Measurements from ENCODE around the gene OSBP2.

OSBP2 gene

DNA sequence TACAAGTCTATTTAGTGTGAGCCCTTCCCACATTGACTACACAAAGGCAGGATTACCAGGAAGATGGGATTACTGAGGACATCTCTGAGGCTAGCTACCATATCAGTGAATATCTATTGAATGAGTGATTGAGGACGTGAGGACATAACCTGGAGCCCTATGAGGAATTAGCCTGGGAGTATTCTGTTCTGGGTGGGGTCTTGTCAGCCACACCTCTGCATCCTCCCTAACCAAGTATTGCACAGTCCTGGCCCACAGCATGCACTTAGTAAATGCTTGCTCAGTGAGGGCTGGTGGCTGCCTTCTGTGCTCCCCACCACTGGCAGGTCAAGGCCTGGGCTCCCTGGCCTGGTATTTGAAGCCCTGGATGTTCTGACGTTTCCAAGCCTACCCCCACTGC lies 41.8 kb upstream of the OSBP2 start:
- TF ChIP-seq, protein P1, sequence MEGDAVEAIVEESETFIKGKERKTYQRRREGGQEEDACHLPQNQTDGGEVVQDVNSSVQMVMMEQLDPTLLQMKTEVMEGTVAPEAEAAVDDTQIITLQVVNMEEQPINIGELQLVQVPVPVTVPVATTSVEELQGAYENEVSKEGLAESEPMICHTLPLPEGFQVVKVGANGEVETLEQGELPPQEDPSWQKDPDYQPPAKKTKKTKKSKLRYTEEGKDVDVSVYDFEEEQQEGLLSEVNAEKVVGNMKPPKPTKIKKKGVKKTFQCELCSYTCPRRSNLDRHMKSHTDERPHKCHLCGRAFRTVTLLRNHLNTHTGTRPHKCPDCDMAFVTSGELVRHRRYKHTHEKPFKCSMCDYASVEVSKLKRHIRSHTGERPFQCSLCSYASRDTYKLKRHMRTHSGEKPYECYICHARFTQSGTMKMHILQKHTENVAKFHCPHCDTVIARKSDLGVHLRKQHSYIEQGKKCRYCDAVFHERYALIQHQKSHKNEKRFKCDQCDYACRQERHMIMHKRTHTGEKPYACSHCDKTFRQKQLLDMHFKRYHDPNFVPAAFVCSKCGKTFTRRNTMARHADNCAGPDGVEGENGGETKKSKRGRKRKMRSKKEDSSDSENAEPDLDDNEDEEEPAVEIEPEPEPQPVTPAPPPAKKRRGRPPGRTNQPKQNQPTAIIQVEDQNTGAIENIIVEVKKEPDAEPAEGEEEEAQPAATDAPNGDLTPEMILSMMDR (IDR thresholded peaks at IDR 0.05; ENCODE audit: borderline replicate concordance, insufficient read depth, low read depth, low read length): no peak

DNA sequence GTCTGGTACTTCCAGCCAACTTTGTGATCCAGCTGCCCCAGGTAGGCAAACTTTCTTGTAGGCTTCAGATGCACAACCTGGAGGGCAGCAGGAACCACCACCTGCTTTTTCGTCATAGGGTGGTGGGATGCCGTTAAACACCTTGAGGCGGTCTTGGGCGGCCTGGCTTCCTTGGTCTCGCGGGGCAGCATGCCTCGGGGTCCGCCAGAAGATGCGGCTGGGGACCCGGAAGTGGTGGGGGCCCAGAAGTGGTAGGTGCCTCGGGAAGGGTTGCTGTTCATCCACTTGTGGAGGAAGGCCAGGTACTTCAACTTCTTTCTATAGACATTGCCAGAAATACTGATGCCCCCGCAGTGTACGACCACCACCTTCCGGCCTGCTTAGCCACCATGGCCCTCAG lies 40.3 kb upstream of the OSBP2 start:
- H3K4me3 ChIP-seq (ENCODE audit: low read depth, low read length): no peak overlapping the region
- TF ChIP-seq, protein P1 (IDR thresholded peaks at IDR 0.05; ENCODE audit: borderline replicate concordance, insufficient read depth, low read depth, low read length): no peak

More for the DNA sequence above, 41.8 kb upstream of the OSBP2 start:
- no peak overlapping the region for H3K4me3 ChIP-seq (ENCODE audit: low read depth, low read length)

DNA sequence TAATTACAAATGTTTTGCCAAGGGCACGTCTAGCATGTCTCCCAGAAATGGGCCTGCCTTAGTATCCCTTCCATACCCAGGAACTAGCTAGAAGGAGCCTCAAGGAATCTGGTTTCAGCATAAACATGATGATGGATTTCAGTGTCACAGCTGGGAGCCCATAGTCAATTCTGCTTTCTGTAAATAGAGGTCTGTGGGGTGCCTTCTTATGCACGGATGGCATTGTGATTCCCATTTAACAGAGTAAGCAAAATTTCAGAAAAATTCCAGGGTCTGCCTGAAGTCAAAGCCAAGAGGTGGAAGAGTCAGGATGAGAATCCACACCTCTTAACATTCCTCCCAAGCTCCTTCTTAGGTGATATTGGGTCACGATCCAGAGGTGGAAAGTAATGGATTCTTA lies 39.1 kb upstream of the OSBP2 start:
- TF ChIP-seq, protein P1 (IDR thresholded peaks at IDR 0.05; ENCODE audit: borderline replicate concordance, insufficient read depth, low read depth, low read length): no peak

DNA sequence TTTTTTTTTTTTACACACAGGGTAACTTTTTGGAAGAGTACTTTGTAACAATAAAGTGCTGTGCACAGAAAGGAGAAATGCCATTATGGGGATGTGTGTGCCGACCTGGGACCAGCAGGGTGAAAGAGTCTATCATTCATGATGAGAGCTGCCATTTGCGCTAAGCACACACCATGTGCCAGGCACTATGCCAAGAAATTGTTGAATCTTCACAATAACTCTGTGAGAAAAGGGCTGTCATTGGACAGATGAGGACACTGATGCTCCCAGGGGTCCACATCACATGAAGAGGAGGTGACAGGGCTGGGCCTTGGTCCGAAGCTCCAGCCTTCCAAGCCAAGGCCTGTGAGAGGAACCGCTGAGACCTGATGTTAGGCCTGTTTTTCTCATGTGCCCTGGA lies 32.6 kb upstream of the OSBP2 start:
- TF ChIP-seq, protein P1 (IDR thresholded peaks at IDR 0.05; ENCODE audit: borderline replicate concordance, insufficient read depth, low read depth, low read length): no peak
- H3K4me3 ChIP-seq (ENCODE audit: low read depth, low read length): no peak overlapping the region

More for the DNA sequence above, 39.1 kb upstream of the OSBP2 start:
- no peak overlapping the region for H3K4me3 ChIP-seq (ENCODE audit: low read depth, low read length)

DNA sequence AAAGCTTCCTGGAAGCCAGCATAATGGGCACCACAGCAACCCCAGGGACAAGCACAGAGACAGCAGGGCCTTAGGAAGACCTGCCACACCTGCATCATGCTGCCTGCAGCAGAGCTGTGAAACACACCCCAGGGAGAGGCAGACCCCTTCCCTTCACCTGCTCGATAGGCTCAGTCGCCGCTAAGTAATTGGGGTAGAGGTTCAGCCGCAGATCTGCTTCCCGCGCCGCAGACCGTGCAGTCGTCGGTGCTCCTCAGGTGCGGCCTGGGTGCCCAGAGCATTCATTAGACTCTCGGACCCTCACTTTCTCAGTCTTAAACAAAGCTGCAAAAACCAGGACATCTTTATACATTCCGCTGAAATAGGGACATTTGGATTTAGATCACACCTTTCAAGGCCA lies 29.9 kb upstream of the OSBP2 start:
- no peak overlapping the region for H3K4me3 ChIP-seq (ENCODE audit: low read depth, low read length)
- TF ChIP-seq, protein P1 (IDR thresholded peaks at IDR 0.05; ENCODE audit: borderline replicate concordance, insufficient read depth, low read depth, low read length): no peak

- no peak overlapping the region for H3K4me3 ChIP-seq (ENCODE audit: low read depth, low read length)
- TF ChIP-seq, protein P1 (IDR thresholded peaks at IDR 0.05; ENCODE audit: borderline replicate concordance, insufficient read depth, low read depth, low read length): no peak
Measured at GRCh38 chr22:30665266-30665665, 29.4 kb upstream of the OSBP2 start.

- TF ChIP-seq, protein P1 (IDR thresholded peaks at IDR 0.05; ENCODE audit: borderline replicate concordance, insufficient read depth, low read depth, low read length): no peak
- no peak overlapping the region for H3K4me3 ChIP-seq (ENCODE audit: low read depth, low read length)
Measured at GRCh38 chr22:30665786-30666185, 28.9 kb upstream of the OSBP2 start.
